ELR (cell line): Measurements from ENCODE around the gene PGAM4.
"Not testable (repeated sequence)": the region's sequence is repeated elsewhere in the genome, so short reads cannot be mapped to it uniquely, and the experiment has no call there.

ENCODE experiments used
- DNase-seq: peaks from one replicate; pipeline ENCODE4 v3.0.0-alpha.2; 2015; ENCODE audit warnings: low read depth

Gene PGAM4

DNA sequence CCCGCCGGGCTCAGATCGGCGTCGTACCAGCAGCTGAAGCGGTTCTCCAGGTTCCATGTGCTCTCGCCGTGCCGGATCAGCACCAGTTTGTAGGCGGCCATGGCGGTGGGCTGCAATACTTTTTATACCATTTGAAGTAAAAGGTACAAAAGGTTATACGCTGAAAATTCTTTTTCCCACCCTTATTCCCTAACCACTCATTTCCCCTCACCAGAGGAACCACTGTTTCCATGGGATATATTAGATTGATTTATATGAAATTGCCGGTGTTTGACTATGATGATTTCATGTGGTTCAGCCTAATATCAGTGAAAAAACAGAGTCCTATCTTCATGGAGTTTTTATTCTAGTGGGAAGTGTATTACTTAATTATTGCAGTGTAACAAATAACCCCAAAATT lies at the start of gene PGAM4:
Gene PGAM4, minus strand, starts transcription at position 101 of the 400 bp plus-strand sequence. Its CDS starts 0 bp downstream, at position 101.
- DNase-seq, result no peak

DNA sequence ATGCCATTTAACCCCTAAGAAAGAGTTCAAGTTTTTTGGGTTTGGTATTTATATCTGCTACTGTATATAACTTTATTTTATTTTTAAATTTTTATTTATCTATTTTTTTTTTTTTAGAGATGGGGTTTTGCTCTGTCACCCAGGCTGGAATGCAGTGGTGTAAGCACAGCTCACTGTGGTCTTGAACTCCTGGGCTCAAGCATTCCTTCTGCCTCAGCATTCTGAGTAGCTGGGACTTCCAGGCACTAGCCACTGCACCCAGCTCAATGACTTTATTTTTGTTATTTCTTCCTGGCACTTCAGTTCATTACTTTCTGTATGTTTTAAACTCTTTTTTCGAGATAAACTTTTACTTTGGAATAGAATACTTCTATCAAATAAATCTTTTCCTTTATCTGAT lies 42.4 kb upstream of the PGAM4 start:
- no peak for DNase-seq

DNA sequence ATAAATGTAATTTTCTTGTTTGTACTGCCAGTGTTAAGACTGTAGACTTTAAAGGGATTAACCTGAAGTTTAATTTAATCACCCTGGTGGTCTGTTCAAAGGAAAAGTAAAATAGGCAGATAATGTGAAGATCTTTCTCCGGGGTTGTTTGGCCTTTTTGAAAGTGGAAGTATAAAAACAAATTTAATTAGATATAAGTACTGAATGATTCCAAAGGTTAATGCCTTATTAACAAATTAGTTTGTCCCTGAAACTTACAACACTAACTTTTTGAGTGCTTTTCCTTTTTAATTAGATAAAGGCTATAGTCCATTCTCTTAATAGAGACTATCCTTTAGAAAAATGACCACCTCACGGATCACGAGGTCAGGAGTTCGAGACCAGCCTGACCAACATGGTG lies 10.4 kb upstream of the PGAM4 start:
- no peak for DNase-seq

DNA sequence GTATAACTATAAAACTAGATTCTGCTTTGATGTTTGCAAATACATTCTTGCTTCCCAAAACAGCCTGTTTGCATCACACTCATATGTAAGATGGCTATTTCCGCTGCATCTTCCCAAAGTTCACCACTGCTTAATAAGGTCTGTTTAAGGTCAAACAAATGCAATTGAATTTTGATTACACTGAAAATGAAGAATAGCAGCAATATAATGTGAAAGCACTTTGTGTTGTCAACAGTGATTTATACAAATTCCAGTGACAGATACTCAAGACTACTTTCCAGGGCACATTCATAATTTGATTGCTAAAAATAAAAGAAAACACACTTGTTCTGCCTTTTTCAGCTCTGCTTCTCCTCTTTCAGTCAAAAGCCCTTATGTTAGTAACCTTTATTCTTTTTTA lies 8.1 kb upstream of the PGAM4 start:
- DNase-seq, result no peak

DNA sequence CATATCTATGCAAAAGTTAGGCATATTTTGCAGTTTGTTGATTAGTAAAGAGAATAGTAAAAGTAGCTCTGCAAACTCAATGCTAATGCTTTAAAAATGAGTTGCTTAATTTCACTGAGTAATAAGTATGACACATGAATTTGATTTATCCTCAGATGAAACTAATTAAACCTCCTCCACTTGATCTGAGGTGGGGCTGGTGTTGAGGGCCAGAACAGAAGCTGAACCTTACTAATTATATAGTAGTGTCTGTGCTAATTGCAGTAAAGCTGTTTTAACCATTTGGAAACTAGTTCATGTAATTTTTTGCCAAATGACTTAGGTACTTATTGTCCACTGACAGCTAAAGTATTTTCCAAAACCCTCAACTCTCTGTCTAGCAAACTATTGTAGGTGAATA lies 7.7 kb upstream of the PGAM4 start:
- no peak for DNase-seq

DNA sequence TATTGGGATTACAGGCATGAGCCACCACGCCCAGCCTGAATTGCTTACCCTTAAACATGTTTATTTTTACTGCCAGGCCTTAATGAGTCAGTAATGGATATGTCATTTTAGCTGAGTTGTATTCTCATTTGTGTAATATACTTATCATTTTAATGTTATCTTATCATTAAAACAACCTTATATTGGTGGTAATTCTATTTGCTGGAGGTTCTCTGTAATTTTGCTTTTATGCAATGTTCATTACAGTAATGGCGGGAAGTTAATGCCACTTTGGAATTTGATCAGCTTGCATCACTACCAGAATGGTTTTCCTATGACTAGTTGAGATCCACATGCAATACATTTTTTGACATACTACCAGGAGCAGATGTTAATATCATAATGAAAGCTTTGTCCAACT lies 6.3 kb upstream of the PGAM4 start:
- DNase-seq, result peak; percentile 8

DNA sequence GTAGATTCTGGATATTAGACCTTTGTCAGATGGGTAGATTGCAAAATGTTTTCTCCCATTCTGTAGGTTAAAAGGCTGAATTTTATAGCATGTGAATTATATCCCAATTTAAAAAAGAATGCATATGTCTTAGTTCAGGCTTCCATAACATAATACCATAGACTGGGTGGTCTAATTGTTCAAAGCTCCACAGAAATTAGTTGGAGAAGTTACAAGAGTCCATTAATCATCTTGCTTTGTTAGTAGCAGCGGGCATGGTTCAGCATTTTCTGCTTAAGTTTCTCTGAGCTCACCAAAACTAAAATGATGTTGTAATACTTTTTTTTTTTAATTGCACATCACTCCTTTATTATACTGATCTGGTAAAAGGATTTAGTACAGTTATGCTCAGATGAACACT lies 1.8 kb downstream of the PGAM4 start:
- DNase-seq, result no peak

DNA sequence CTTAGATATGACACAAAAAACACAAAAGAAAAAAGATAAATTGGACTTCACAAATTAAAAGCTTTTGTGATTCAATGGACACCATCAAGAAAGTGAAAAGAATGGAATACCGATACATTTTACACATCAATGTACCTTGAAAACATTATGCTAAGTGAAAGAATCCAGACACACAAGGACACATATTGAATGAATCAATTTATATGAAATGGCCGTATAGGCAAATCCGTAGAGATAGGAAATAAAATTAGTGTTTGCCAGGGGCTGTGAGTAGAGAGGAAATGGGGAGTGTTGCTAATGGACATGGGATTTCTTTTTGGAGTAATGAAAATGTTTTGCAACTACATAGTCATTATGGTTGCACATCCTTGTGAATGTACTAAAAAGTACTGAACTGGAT lies 3.1 kb downstream of the PGAM4 start:
- no peak for DNase-seq

DNA sequence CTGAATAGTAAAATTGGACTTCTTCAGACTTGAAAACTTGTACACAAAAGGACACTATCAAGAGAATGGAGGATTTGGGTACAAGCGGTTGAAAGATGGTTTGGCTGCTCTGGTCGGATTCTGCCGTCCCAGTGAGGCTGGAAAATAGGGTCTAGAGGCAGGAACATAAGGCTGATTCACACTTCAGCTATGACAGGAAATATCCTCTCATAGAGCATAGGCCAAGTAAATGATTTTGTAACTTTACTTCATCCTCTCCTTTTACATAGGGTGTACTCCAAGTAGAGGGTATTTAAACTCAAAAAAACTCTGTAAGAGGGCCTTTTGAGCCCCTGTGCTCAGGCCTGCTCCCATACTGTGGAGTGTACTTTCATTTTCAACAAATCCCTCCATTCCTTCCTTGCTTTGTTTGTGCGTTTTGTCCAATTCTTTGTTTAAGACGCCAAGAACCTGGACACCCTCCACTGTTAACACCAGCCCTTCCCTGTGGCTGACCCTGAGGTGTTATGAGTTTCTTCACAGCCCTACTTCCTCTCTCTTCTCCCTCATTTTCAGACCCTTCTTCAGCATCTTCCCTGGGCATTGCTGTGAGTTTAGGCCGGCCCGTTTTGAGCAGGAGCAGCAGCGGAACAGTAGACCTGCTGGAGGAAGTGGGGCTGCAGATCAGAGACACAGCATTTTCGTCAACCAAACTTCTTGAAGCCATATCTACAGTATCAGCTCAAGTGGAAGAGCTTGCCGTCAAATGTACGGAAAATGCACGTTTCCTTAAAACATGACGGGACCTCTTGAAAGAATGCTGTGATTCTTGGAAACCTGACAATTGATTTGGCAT lies 7.2 kb downstream of the PGAM4 start:
- peak; percentile 33 for DNase-seq

DNA sequence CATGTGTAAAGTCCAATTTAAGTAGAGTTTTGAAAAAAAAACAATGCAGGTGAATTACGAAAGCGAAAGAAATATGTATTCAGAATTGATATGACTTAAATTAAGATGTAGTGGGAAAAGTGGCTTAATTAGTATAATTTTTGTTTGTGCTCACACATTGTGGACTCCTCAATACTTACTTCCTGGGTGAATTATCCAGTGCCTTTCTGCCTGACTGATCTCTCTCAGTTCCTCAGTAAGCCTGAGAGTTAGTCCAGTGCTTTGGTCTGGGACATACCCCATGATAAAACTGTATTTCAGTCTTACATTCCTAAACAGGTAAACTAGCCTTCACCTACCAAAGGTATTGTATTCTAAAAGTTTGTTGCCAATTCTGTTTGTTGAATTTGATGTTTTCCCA lies 8.4 kb downstream of the PGAM4 start:
- no peak for DNase-seq

DNA sequence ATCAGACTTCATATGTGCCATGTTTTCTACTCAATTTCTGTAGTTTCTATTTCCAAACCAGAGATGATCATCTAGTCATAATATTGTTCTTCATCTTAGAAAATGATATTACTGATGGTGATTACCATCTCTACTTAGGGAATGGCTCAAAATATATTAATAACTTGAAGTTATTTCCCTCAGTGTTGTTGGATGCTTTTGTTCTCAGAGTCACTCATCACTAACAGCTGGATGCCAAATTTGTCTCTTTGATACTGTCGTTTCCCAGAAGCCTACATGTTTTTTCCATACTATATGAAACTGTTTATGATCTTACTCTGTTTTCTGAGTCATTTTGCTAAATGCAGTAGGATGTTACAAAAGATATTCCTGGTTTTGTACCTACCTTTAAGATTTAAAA lies 8.9 kb downstream of the PGAM4 start:
- no peak for DNase-seq

DNA sequence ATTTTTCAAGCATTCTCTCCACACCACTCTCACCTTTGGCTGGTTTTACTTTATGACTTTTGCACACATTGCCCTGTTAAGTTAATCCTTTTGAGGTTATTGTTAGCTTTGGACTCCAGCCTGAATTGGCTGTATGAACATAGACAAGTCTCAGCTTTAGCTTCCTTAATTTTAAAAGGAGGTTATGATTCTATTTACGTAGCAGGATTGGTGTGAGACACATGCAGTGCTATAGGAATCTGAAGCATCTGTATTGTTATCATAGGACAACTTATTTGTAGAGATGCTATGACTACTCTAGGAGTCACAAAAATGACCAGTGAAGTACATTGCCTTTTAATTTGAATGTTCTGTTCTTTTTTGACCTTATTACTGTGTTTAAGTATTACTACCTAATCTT lies 15.7 kb downstream of the PGAM4 start:
- DNase-seq, result peak; percentile 3

DNA sequence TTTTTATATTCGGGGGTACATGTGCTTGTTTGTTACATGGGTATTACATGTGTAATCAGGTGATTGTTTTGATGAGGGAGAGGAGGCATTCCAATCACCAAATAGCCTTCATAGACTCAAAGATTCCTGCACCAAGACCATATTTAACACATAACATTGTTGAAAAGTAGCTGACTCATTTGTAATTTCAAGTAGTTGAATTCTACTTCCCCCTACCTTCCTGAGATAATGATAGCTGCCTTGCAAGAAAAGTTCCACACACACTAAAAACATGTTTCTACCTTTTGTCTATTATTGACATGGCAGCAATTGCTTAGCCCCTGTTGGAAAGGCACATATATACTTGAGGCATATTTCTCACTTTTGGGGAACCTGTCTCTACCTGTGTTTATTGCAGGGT lies 16.1 kb downstream of the PGAM4 start:
- DNase-seq, result no peak

DNA sequence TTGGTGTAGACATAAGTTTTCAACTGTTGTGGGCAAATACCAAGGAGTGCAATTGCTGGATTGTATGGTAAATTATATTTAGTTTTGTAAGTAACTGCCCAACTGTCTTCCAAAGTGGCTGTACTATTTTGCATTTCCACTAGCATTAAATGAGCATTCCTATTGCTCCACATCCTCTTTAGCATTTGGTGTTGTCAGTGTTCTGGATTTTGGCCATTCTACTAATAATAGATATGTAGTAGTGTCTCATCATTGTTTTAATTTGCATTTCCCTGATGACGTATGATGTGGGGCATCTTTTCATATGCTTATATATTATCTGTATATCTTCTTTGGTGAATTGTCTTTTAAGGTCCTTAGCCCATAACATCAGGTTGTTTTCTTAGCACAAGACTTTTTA lies 17.3 kb downstream of the PGAM4 start:
- DNase-seq, result peak; percentile 9

DNA sequence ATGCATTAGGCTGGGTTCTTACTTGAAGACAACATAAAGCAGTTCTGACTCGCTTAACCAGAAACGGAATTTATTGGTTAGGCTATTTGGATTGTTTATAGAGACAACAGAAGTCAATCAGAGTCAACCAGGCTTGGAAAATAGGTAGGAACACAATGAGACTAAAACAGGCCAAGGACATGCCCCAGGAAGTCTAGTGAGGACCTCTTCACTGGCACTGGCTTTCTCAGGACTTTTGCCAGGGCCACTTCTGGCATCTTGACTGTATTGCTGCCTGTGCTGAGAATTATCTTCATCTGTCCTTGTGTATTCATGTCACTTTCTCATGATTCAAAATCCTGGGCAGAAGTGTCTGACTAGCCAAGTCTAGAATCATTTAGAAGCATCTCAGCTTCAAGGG lies 19.6 kb downstream of the PGAM4 start:
- DNase-seq, result no peak

DNA sequence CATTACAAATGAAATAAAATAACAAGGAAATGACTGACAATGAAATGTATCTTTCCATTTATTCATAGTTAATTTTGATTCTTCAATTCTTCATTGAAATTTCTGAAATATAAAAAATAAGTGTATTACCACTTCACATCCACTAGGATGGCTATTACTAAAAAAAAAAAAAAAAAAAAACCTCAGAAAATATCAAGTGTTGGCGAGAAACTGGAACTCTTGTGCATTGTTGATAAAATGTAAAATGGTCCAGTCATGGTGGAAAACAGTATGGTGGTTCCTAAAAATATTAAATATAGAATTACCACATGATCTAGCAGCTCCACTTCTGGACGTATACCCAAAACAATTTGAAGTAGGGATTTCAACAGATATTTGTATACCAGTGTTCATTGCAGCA lies 22.9 kb downstream of the PGAM4 start:
- DNase-seq, result no peak

DNA sequence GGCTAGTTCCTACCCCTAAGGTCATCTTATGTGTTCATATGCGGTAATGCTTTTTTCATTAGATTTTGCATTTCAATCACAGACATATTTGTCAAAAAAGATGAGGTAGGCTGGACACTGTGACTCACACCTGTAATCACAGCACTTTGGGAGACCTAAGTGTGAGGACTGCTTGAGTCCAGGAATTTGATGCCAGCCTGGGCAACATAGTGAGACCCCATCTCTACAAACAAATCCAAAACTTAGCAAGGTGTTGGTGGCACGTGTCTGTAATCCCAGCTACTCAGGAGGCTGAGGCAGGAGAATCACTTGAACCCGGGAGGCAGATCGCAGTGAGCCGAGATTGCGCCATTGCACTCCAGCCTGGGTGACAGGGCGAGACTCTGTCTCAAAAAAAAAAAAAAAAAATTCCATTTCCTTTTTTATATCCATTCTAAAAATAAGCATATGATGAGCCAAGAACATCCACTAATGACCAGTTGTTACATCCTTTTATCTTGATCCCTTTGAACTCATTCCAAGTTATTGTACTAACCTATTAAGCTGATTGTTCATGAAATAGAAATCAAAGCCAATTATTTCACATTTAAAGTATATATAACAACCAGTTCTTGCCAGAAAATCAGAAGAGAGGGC lies 23.4 kb downstream of the PGAM4 start:
- DNase-seq, result no peak

DNA sequence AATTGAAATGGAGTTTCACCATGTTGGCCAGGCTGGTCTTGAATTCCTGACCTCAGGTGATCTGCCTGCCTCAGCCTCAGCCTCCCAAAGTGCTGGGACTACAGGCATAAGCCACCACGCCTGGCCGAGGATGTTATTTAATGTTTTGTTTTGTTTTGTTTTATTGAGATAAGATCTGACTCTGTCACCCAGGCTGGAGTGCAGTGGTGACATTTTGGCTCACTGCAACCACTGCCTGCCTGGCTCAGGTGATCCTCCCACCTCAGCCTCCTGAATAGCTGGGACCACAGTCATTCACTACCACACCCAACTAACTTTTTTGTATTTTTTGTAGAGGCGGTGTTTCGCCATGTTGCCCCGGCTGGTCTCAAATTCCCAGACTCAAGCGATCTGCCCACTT lies 24.4 kb downstream of the PGAM4 start:
- not testable (repeated sequence) for DNase-seq

DNA sequence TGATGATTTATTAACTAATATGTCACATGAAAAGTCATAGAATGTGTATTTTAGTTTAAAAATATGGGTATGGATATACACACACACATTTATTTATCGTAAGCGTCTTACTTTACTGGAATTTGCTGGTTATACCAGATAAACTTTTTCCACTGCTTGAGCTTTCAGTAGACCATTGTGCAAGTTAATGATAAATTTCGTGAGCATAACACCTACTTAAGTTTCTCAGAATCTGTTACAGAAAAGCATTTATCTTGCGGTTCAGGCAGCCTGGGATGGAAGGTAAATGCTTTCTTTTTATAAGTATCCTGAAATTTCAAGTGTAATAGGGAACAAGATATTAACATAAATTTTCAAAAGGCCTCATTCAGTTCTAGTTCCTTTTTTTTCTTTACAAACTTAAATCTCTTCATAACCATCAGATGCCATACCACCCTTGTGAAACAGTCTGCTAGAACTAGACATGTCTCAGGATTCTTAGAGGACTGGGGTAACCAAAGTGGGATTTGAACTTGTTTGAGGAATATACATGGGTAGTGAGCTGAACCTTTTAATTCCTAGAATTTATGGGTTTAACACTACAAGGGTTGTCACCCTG lies 31.3 kb downstream of the PGAM4 start:
- DNase-seq, result no peak

DNA sequence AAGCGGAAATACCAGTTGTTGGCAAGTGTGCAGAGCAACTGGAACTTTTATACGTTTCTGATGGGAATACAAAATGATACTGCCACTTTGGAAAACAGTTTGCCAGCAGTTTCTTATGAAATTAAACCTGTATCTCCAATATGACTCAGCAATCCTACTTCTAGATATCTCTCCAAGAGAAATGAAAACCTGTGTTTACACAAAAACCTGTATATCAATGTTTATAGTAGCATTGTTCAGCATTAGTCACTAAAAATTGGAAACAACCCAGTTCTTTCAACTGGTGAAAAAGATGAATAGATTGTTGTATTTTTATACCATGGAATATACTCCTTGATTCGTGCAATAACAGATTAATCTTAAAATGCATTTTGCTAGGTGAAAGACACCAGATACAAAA lies 32.1 kb downstream of the PGAM4 start:
- DNase-seq, result peak; percentile 78

DNA sequence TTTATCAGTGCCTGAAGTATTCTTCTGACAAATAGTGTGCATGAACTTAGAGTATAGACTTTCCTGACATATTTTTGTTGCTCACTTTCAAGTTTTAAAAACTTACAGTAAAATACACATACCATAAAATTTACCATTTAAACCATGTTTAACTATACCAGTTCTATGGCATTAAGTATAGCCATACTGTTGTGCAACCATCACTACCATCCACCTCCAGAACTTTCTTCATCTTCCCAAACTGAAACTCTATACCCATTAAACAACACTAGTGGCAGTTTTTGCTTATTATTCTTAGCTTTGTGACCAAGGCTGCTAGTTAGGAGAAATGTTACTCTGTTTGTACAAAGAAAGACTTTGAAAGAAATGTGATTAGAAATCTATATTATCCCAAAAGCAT lies 33.1 kb downstream of the PGAM4 start:
- DNase-seq, result no peak

DNA sequence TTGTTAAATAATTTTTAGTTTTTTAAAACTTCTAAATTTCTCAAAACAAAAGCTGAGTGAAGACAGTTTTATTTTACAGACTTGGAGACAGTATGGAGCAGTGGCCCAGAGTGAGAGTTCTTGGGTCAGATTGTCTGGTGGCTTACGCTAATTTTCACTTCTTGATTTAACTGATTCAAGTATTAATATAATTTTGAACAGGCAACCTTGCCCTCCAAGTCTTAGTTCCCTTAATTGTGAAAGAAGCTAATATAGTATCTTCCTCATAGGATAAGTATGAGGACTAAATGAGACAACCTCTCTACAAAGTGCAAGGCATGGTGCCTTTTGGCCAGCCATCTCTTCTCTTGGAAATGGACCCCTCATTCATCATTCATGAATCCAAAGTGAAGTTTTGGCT lies 33.6 kb downstream of the PGAM4 start:
- DNase-seq, result no peak

DNA sequence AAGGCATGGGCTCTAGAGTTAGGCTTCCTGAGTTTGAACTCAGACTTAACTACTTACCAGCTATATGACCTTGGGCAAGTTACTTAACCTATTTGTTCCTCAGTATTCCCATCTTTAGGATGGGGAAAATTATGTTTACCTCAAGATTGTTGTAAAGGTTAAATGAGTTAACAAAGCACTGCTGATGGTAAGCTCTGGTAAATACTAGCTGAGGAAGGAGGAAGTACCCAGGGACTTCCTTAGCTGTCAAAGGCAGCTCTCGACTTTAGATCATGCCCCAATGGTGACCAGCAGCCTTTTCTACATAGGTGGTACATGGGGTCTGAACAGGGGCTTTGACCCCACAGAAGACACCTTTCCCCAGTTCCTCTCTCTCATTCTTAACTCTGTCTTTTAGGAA lies 38.9 kb downstream of the PGAM4 start:
- no peak for DNase-seq
